Measurements from ENCODE around the gene SCYGR6. TPM values are rescaled to one million over a fixed set of nuclear protein-coding genes. Genes with fewer than 3 reads are reported as not detected.

Gene SCYGR6, protein sequence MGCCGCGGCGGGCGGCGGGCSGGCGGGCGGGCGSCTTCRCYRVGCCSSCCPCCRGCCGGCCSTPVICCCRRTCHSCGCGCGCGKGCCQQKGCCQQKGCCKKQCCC
- not detected for total RNA-seq

DNA sequence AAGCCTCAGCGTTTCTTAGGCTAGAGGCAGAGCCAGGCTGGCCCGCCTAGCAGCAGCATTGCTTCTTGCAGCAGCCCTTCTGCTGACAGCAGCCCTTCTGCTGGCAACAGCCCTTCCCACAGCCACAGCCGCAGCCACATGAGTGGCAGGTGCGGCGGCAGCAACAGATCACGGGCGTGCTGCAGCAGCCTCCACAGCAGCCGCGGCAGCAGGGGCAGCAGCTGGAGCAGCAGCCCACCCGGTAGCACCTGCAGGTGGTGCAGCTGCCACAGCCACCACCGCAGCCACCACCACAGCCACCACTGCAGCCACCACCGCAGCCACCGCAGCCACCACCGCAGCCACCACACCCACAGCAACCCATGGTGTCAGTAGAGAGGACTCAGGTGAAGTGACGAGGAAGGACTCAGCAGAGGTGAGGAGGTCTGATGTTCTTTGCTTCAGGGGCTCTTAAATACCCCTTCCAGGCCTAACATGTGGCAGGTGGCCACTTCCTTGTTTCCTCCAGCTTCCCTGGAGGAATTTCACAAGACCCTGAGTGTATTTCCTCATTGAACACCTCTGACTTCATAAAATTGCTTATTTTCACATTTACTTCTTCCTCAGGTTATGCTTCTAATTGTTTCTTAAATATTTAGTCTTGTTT lies at the start of gene SCYGR6:
TSS of gene SCYGR6 (minus strand) at position 364 of the 646 bp plus-strand sequence. CDS start at position 364, 0 bp downstream.
- WGBS, 2 donors, result 77 to 86% methylated on average over 6 to 15 of the region's 15 CpGs
- H3K27ac ChIP-seq, result no peak within 1 kb of the TSS
- H3K4me3 ChIP-seq, result no peak within 1 kb of the TSS
- intact Hi-C loops (cut with DNase I), result no loop called here
- no peaks in the 10 kb centered on the region for H3K27me3 ChIP-seq
- no peaks in the 10 kb centered on the region for H3K4me1 ChIP-seq
- no peak for ATAC-seq
- no peaks in the 10 kb centered on the region for H3K9me3 ChIP-seq
- TF ChIP-seq, protein P1, sequence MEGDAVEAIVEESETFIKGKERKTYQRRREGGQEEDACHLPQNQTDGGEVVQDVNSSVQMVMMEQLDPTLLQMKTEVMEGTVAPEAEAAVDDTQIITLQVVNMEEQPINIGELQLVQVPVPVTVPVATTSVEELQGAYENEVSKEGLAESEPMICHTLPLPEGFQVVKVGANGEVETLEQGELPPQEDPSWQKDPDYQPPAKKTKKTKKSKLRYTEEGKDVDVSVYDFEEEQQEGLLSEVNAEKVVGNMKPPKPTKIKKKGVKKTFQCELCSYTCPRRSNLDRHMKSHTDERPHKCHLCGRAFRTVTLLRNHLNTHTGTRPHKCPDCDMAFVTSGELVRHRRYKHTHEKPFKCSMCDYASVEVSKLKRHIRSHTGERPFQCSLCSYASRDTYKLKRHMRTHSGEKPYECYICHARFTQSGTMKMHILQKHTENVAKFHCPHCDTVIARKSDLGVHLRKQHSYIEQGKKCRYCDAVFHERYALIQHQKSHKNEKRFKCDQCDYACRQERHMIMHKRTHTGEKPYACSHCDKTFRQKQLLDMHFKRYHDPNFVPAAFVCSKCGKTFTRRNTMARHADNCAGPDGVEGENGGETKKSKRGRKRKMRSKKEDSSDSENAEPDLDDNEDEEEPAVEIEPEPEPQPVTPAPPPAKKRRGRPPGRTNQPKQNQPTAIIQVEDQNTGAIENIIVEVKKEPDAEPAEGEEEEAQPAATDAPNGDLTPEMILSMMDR (IDR thresholded peaks at IDR 0.05), result no peak
- no peak for TF ChIP-seq POLR2A (IDR thresholded peaks at IDR 0.05)
- no peaks in the 10 kb centered on the region for H3K36me3 ChIP-seq (replicated peaks in 1 of 2; ENCODE audit: insufficient read depth in 1 of 2, low read depth in 2 of 2)
- no peak for DNase-seq

DNA sequence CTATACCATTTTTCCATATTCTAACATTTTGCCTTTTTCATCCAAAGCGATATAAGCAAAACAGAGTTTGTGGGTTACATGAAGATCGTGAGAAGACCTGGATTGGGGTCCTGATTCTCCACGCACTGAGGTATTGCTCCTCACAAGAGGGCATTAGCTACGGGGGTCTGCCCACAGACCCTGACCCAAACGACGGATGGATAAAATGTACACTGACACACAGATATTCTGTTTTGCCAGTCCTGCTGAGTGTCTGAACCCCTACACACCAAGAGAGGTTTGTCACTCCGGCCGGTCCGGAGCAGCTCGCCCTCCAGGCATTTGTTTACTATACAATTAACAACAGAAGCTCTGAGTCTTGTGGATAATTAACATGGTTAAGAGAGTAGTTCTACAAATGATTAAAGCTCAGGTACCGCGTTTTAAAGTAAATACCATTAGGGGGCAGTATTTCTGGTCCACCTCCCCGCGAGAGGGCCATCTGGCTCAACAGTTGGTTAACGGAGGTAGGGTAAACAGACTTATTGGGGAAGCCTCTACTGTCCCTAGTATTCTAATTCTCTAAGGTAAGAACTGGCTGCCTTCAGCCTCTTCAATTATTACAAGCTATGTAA lies 49.6 kb upstream of the SCYGR6 start:
- Histone ChIP-seq H3K27ac (no peak overlapping the region), H3K4me1 (no peaks in the 10 kb centered on the region), H3K36me3 (replicated peaks in 1 of 2; ENCODE audit: insufficient read depth in 1 of 2, low read depth in 2 of 2) (no peaks in the 10 kb centered on the region), H3K4me3 (no peak overlapping the region), H3K9me3 (no peaks in the 10 kb centered on the region), H3K27me3 (no peaks in the 10 kb centered on the region)
- TF ChIP-seq, protein P1 (IDR thresholded peaks at IDR 0.05), result peak in 3 of 7 experiments; percentile 12 to 19 (median 17)
- no peak for TF ChIP-seq POLR2A (IDR thresholded peaks at IDR 0.05)
- no peak for DNase-seq
- intact Hi-C loops (cut with DNase I), result no loop called here
- no peak for ATAC-seq
- 17 to 21% methylated on average over 15 of the region's 15 CpGs for WGBS, 2 donors

DNA sequence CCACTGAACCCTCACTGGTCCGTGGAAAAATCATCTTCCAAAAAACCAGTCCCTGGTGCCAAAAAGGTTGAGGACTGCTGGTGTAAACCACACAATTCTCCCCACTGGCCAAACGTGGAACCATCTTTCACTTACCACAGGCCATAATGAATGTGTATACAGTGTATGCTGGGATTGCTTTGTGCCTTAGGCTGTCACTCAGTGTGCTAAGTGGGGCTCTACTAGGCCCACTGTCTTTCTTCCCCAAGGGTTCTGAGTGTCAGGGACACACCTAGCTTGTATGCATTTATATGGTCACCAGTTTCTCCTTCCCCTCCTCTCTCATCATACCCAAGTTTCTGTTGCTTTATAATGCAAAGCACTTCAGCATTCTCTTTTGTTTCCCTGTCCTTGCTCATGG lies 48.4 kb upstream of the SCYGR6 start:
- DNase-seq, result no peak
- 38 to 48% methylated on average over 2 of the region's 2 CpGs for WGBS, 2 donors
- no peak overlapping the region for H3K4me3 ChIP-seq
- intact Hi-C loops (cut with DNase I), result no loop called here
- no peak overlapping the region for H3K27ac ChIP-seq
- no peaks in the 10 kb centered on the region for H3K36me3 ChIP-seq (replicated peaks in 1 of 2; ENCODE audit: insufficient read depth in 1 of 2, low read depth in 2 of 2)
- H3K27me3 ChIP-seq, result no peaks in the 10 kb centered on the region
- H3K4me1 ChIP-seq, result no peaks in the 10 kb centered on the region
- TF ChIP-seq, protein P1 (IDR thresholded peaks at IDR 0.05), result no peak
- TF ChIP-seq POLR2A (IDR thresholded peaks at IDR 0.05), result no peak
- ATAC-seq, result no peak
- no peaks in the 10 kb centered on the region for H3K9me3 ChIP-seq

DNA sequence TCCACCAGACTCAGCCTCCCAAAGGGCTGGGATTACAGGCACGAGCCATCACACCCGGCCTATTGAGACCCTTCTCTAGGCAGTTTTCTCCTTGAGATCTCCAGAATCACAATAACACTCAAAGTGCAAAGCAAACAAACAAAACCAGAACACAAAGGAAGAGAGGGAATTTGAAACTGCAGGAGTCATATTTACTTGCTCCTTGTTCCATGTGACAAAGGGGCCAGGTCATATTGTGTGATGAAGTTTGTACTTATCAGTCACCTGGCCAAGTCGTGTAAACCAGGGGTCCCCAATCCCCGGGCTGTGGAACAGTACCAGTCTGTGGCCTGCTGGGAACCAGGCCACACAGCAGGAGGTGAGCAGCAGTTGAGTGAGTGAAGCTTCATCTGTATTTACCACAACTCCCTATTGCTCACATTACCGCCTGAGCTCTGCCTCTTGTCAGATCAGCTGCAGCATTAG lies 47.7 kb upstream of the SCYGR6 start:
- intact Hi-C loops (cut with DNase I), result no loop called here
- Histone ChIP-seq H3K9me3 (no peaks in the 10 kb centered on the region), H3K36me3 (replicated peaks in 1 of 2; ENCODE audit: insufficient read depth in 1 of 2, low read depth in 2 of 2) (no peaks in the 10 kb centered on the region), H3K4me3 (no peak overlapping the region), H3K27ac (no peak overlapping the region), H3K27me3 (no peaks in the 10 kb centered on the region), H3K4me1 (no peaks in the 10 kb centered on the region)
- no peak for TF ChIP-seq POLR2A (IDR thresholded peaks at IDR 0.05)
- TF ChIP-seq, protein P1 (IDR thresholded peaks at IDR 0.05), result no peak
- ATAC-seq, result no peak
- WGBS, 2 donors, result 55 to 68% methylated on average over 5 of the region's 5 CpGs
- no peak for DNase-seq
